Calu3 (cell line): Measurements from ENCODE around the gene AMPD3. TPM values are rescaled to one million over a fixed set of nuclear protein-coding genes. Genes with fewer than 3 reads are reported as not detected.
A peak's percentile ranks its signal among the peaks of the same experiment; 100 is the strongest.

Experiments
- BruUV-seq: library from RNA; stranded (reverse); fragments of 400-500 nt; replicated peaks from 2 replicates; lab custom pipeline; 2021; lab: Mats Ljungman, UMichigan
- CTCF ChIA-PET: fragments of 300-600 bp; sonication (Branson Sonifier 250); formaldehyde crosslinking; loops from one replicate; lab custom pipeline; 2022; ENCODE audit warnings: antibody characterized with exemption; lab: Charles Lee
- DNase-seq: peaks from one replicate; pipeline ENCODE4 v3.0.0; 2022
- H3K27ac Mint-ChIP-seq: one replicate; pipeline ENCODE4 v1.8.0; 2022; ENCODE audit warnings: mixed read lengths; ENCODE audit not compliant: unreplicated experiment
- H3K27me3 Mint-ChIP-seq: one replicate; pipeline ENCODE4 v1.8.0; 2022; ENCODE audit warnings: mixed read lengths; ENCODE audit not compliant: unreplicated experiment
- H3K36me3 Mint-ChIP-seq: one replicate; pipeline ENCODE4 v1.8.0; 2022; ENCODE audit warnings: mild to moderate bottlenecking, moderate library complexity, mixed read lengths; ENCODE audit not compliant: insufficient read depth, unreplicated experiment
- H3K4me1 Mint-ChIP-seq: one replicate; pipeline ENCODE4 v1.8.0; 2022; ENCODE audit warnings: mild to moderate bottlenecking, low read depth, mixed read lengths; ENCODE audit not compliant: unreplicated experiment
- H3K4me3 Mint-ChIP-seq: one replicate; pipeline ENCODE4 v1.8.0; 2022; ENCODE audit warnings: mild to moderate bottlenecking, low read depth, moderate library complexity, mixed read lengths; ENCODE audit not compliant: unreplicated experiment
- H3K9me3 Mint-ChIP-seq: one replicate; pipeline ENCODE4 v1.8.0; 2022; ENCODE audit warnings: low read depth, mixed read lengths; ENCODE audit not compliant: unreplicated experiment
- CTCF ChIP-seq: fragments of 200-600 bp; IDR thresholded peaks from one replicate; pipeline ENCODE4 v1.8.0; 2022; ENCODE audit warnings: antibody characterized with exemption; ENCODE audit not compliant: unreplicated experiment
- intact Hi-C: fragments of 100-400 bp; cut with micrococcal nuclease; formaldehyde crosslinking; loops from one replicate; pipeline ENCODE4 v1.10.0; 2022; ENCODE audit not compliant: unreplicated experiment
- total RNA-seq: library from RNA; stranded (reverse); gene quantifications from 2 replicates; pipeline ENCODE4 v1.2.3, GENCODE V29; 2022

The AMPD3 gene
- total RNA-seq, 1 experiment from 2014 or later, result 2.1 TPM

DNA sequence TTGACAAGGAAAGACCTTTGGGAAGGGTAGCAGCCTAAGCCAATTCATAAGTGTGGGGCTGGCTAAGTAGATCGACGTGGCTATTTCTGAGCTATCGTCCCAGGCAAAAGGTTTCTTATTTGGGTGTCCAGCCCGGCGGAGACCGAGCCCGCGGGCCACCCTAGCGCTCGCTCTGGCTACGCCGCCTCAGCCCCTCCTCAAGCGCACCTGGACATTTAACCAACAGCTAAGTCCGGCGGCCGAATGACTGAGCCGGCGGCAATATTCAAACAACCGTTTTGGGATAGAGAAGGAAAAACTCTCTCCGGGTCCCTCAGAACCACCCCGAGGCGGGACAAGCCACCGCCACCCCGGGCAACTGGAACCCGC is 85.5 kb downstream of the AMPD3 start:
- peaks cover 22% of the 10 kb centered on the region for H3K36me3 Mint-ChIP-seq
- peaks cover 24% of the 10 kb centered on the region for H3K4me1 Mint-ChIP-seq
- H3K27ac Mint-ChIP-seq, result peak overlapping the region; percentile 48
- peak overlapping the region; percentile 69 for H3K4me3 Mint-ChIP-seq
- CTCF ChIA-PET, result interaction anchor here (0.6 to 2.1 kb wide), 16 partner anchors 8 to 134 kb away, joined by 3 to 8 read pairs (median 4); no protein-coding TSS in a partner anchor
- no peak for TF ChIP-seq CTCF
- no TSS peak for BruUV-seq
- H3K9me3 Mint-ChIP-seq, result no peaks in the 10 kb centered on the region
- no peaks in the 10 kb centered on the region for H3K27me3 Mint-ChIP-seq
- no peak for DNase-seq
- intact Hi-C loops, result no loop called here

DNA sequence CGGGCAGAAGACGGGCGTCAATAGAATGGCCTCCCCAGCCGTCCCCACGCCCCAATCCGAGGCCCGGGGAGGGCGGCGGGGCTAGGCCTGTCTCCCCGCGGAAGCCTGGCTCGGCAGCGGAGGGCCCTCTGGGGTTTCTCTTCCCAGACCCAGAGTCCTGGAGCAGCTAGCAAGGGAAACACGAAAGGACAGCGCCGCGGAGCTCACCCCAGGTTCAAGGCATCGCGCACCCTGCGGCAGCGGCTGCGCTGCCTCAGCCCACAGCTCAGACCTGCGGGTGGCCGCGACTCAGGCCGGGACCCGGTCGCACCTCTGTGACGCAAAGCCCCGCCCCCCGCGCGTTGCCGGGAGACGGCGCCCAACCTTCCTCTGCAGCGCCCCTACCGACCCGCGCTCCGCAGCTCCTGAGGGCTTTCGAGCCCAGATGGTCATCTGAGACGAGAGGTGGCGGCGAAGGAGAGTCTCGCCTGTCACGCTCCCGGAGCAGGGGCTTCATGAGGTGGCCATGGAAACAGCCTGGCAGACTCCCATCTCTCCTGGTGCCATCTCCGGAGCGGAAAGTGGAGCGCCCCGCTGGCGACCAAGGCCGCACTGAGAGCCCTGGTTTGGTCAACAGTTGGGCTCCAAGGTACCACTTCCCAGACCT is 86.0 kb downstream of the AMPD3 start, which contains the start of gene RNF141:
TSS of gene RNF141 (minus strand) at position 273 of the 646 bp plus-strand sequence. CDS start 7,029 bp downstream, outside the sequence.
- intact Hi-C loops, result no loop called here
- H3K4me1 Mint-ChIP-seq, result peaks cover 20% of the 10 kb centered on the region
- no TSS peak for BruUV-seq
- no peaks in the 10 kb centered on the region for H3K9me3 Mint-ChIP-seq
- CTCF ChIA-PET, result interaction anchor here (0.6 to 2.1 kb wide), 16 partner anchors 8 to 135 kb away, joined by 3 to 8 read pairs (median 4); no protein-coding TSS in a partner anchor
- peak within 1 kb of the TSS; percentile 54 for H3K27ac Mint-ChIP-seq
- peak within 1 kb of the TSS; percentile 69 for H3K4me3 Mint-ChIP-seq
- no peaks in the 10 kb centered on the region for H3K27me3 Mint-ChIP-seq
- peaks cover 22% of the 10 kb centered on the region for H3K36me3 Mint-ChIP-seq
- peak; percentile 99 for DNase-seq
- TF ChIP-seq CTCF, result peak; percentile 83

DNA sequence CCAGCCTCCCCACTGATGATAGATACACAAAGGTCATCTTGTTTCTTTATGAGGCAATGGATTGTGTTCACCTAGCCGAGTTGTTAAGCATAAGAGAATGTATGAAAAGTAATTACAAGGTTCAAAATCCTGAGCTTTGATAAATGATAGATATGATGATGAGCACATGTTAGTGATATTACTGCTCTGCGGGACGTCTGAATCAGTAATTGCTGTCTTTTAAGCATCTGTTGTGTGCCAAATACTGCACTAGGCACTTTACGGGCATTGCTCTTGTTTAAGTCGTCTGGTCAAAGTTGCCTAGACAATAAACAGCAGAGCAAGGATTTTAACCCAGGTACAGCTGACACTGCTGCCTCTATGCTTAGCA is 86.5 kb downstream of the AMPD3 start:
- TF ChIP-seq CTCF, result no peak
- DNase-seq, result no peak
- Mint-ChIP-seq H3K36me3 (peaks cover 22% of the 10 kb centered on the region), H3K4me3 (peak overlapping the region; percentile 69), H3K4me1 (peaks cover 16% of the 10 kb centered on the region), H3K9me3 (no peaks in the 10 kb centered on the region), H3K27me3 (no peaks in the 10 kb centered on the region), H3K27ac (peak overlapping the region; percentile 54)
- intact Hi-C loops, result no loop called here
- CTCF ChIA-PET, result interaction anchor here (1.0 to 2.1 kb wide), 10 partner anchors 10 to 135 kb away, joined by 3 to 8 read pairs (median 4); no protein-coding TSS in a partner anchor
- BruUV-seq, result TSS peak; percentile 55

- DNase-seq, result no peak
- no peaks in the 10 kb centered on the region for H3K27me3 Mint-ChIP-seq
- intact Hi-C loops, result no loop called here
- no TSS peak for BruUV-seq
- TF ChIP-seq CTCF, result no peak
- CTCF ChIA-PET, result no interaction called here
- peaks cover 22% of the 10 kb centered on the region for H3K36me3 Mint-ChIP-seq
- no peaks in the 10 kb centered on the region for H3K9me3 Mint-ChIP-seq
- H3K4me3 Mint-ChIP-seq, result no peak overlapping the region
- no peak overlapping the region for H3K27ac Mint-ChIP-seq
- H3K4me1 Mint-ChIP-seq, result peaks cover 16% of the 10 kb centered on the region
Measured at GRCh38 chr11:10542776-10543175, 87.7 kb downstream of the AMPD3 start.
